ENCODE results near the gene OPCML. TPM values are rescaled to one million over a fixed set of nuclear protein-coding genes. Genes with fewer than 3 reads are reported as not detected.

Gene OPCML
- total RNA-seq, 1 experiment from 2014 or later, result not detected

DNA sequence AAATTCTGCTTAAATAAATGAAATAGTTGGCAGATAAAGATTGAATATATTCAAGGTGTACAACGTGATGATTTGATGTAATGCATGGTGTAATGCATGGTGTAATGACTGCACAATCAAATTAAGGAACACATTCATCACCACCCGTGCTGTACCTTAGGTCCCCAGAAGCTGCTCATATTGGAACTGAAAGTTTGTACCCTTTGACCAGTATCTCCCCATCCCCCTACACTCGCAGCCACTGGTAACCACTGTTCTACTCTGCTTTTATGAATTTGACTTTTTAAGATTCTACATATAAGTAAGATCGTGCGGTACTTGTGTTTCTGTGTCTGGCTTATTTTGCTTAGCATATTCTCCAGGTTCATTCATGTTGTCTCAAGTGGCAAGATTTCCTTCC is 445.8 kb downstream of the OPCML start:
- no peak for ATAC-seq
- Histone ChIP-seq H3K4me1 (ENCODE audit: control insufficient read depth, insufficient read depth, low read length) (no peaks in the 10 kb centered on the region), H3K9me3 (ENCODE audit: control insufficient read depth, insufficient read depth, low read depth, low read length) (no peaks in the 10 kb centered on the region), H3K4me3 (ENCODE audit: low read depth in 2 of 2, low read length in 2 of 2) (no peak overlapping the region), H3K27ac (ENCODE audit: low read length) (no peak overlapping the region), H3K27me3 (ENCODE audit: control insufficient read depth, insufficient read depth, low read length) (peaks cover 18% of the 10 kb centered on the region), H3K36me3 (ENCODE audit: control insufficient read depth, insufficient read depth, low read length) (no peaks in the 10 kb centered on the region)
- in situ Hi-C loops (cut with HindIII; ENCODE audit: low pct_unique_long_range_greater_than_20kb, low sequenced_read_pairs) (no loop called here), intact Hi-C loops (cut with micrococcal nuclease; ENCODE audit: unreplicated experiment) (no loop called here)
- no peak for DNase-seq (ENCODE audit: low read depth, low spot score)
- TF ChIP-seq CTCF (IDR thresholded peaks at IDR 0.05) (no peak), TCF7L2 (IDR thresholded peaks at IDR 0.05; ENCODE audit: low read depth, low read length) (no peak), SIN3A (IDR thresholded peaks at IDR 0.05; ENCODE audit: borderline replicate concordance, insufficient read depth, low read depth, low read length) (no peak), REST (IDR thresholded peaks at IDR 0.05; ENCODE audit: insufficient read depth in 1 of 2, low read depth in 2 of 2, low read length in 1 of 2) (no peak), POLR2AphosphoS5 (IDR thresholded peaks at IDR 0.05; ENCODE audit: low read depth, low read length) (no peak)
- POLR2A ChIA-PET, result no interaction called here
- BruUV-seq (replicated peaks), result no TSS peak
- CTCF ChIA-PET, result no interaction called here

DNA sequence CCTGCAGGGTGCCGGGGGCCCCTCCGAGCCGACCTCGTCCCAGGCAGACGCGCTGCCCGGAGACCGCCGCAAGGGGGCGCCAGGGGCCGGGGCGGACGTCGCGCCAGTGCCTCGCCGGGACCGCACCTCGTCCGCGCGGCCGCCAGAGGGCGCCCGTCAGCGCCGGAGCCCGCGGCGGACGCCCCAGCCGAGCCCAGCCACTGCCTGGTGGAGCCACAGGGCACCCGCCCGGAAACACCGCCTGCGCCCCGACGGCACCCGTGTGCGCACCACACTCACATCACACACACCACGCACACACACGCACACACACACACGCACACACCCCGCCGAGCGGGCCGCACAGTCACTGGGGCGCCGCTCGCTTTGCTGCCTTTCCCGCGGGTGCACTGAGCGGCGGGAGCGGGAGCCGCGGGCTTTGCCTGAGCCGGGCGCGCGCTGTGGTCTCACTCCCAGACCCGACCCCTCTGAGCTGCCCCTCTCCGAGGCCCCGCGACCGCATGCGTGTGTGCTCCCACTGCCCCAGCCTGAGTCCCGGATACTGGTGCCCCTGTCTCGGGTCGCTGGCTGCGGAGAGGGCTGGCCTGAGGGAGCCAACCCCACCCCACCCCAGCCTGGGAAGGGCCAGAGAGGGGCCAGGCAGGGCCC is 449.3 kb downstream of the OPCML start:
- H3K27me3 ChIP-seq (ENCODE audit: control insufficient read depth, insufficient read depth, low read length), result peaks cover 30% of the 10 kb centered on the region
- TF ChIP-seq TCF7L2 (IDR thresholded peaks at IDR 0.05; ENCODE audit: low read depth, low read length) (no peak), REST (IDR thresholded peaks at IDR 0.05; ENCODE audit: insufficient read depth in 1 of 2, low read depth in 2 of 2, low read length in 1 of 2) (no peak), CTCF (IDR thresholded peaks at IDR 0.05) (peak; percentile 98)
- POLR2A ChIA-PET, result no interaction called here
- CTCF ChIA-PET, result no interaction called here
- BruUV-seq (replicated peaks), result no TSS peak
- H3K9me3 ChIP-seq (ENCODE audit: control insufficient read depth, insufficient read depth, low read depth, low read length), result no peaks in the 10 kb centered on the region
- no peak overlapping the region for H3K27ac ChIP-seq (ENCODE audit: low read length)
- no peaks in the 10 kb centered on the region for H3K36me3 ChIP-seq (ENCODE audit: control insufficient read depth, insufficient read depth, low read length)
- no peaks in the 10 kb centered on the region for H3K4me1 ChIP-seq (ENCODE audit: control insufficient read depth, insufficient read depth, low read length)
- DNase-seq (ENCODE audit: low read depth, low spot score) (no peak), ATAC-seq (peak; percentile 80)
- intact Hi-C loops (cut with micrococcal nuclease; ENCODE audit: unreplicated experiment) (no loop called here), in situ Hi-C loops (cut with HindIII; ENCODE audit: low pct_unique_long_range_greater_than_20kb, low sequenced_read_pairs) (no loop called here)
- peak overlapping the region in 1 of 2 experiments; percentile 3; a peak in 1 of 4 replicates for H3K4me3 ChIP-seq (ENCODE audit: low read depth in 2 of 2, low read length in 2 of 2)
